ENCODE measurements around the gene KLF13.

KLF13 gene

DNA sequence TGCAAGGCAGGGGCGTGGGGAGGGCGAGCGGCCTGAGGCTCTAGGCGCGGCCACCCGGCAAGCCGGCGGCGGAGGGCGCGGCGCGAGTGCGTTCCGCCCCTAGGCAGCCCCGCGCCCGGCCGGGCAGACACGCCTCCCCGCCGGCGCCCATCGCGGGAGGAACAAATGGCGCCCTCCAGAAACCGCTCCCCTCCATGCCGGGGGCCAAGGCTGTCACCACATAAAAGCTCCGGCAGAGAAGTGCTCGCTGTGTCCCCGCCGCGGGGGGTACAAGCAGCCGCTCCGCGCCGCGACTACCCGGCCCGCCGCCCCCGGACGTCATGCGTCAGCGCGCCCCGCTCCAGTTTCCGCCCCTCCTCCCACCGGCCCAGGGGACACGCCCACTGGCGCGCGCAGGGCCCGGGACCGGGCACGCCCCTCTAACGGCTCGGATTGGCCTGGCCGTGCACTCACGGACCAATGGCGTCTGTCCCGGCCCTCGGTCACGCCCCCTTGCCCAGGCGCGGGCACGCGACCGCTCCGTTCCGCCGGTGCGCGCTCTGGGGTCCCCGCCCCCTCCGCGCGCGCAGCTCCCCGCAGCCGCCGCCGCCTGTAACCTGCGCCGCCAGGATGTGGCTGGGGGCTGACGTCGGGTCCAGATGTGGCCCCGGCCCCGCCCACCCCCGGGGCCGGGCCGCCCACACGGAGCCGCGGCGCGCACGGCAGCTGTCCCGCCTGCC, at the start of gene KLF13:
Gene KLF13, plus strand, starts transcription at position 680 of the 719 bp plus-strand sequence. CDS start 378 bp downstream, outside the sequence.
- peak within 1 kb of the TSS; percentile 80 for H3K27ac ChIP-seq (ENCODE audit: low read depth, low read length)
- peak within 1 kb of the TSS; percentile 84 for H3K4me3 ChIP-seq (ENCODE audit: low read depth, low read length)
- no peaks in the 10 kb centered on the region for H3K36me3 ChIP-seq (ENCODE audit: control insufficient read depth, insufficient read depth, low read length)
- H3K9ac ChIP-seq (ENCODE audit: low read depth, low read length): peak within 1 kb of the TSS; percentile 56; the same call in 1 of the 2 replicates
- peaks cover 11% of the 10 kb centered on the region for H3K4me1 ChIP-seq (ENCODE audit: control insufficient read depth, insufficient read depth, low read length)
- H3K27me3 ChIP-seq (ENCODE audit: control insufficient read depth, insufficient read depth, low read length): peaks cover 11% of the 10 kb centered on the region
- no peaks in the 10 kb centered on the region for H3K9me3 ChIP-seq (ENCODE audit: control insufficient read depth, insufficient read depth, low read length)

DNA sequence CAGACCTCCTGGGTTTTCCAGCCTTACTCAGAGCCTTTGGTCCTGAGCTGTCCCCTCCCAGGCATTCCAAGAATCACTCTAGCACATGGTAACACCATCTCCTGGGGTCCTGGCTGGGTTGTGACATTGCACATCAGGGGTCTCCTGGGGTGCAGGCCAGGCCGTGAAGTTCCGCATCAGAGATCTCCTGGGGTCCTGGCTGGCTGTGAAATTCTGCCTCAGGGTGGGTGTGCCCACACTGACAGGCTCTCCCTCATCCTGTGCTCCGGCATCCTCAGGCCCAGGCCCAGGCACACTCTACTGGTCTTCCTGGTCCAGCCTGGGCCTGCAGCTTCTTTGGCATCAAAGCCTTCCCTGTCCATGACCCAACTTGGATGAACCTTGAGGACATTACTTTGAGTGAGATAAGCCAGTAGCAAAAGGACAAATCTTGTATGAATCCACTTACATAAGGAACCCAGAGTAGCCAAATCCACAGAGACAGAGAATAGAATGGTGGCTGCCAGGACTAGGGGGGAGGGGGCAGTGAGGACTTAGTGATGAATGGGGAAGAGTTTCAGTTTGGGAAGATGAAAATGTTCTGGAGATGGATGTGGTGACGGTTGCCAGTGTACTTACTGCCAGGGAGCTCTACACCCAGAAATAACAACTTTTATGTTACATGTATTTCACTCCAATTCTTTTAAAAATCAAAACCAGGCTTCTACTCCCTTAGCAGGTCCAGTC, 49.1 kb upstream of the KLF13 start:
- H3K4me1 ChIP-seq (ENCODE audit: control insufficient read depth, insufficient read depth, low read length): no peaks in the 10 kb centered on the region
- no peaks in the 10 kb centered on the region for H3K9me3 ChIP-seq (ENCODE audit: control insufficient read depth, insufficient read depth, low read length)
- no peaks in the 10 kb centered on the region for H3K36me3 ChIP-seq (ENCODE audit: control insufficient read depth, insufficient read depth, low read length)
- no peaks in the 10 kb centered on the region for H3K27me3 ChIP-seq (ENCODE audit: control insufficient read depth, insufficient read depth, low read length)
- no peak overlapping the region for H3K9ac ChIP-seq (ENCODE audit: low read depth, low read length)
- no peak overlapping the region for H3K27ac ChIP-seq (ENCODE audit: low read depth, low read length)
- no peak overlapping the region for H3K4me3 ChIP-seq (ENCODE audit: low read depth, low read length)

DNA sequence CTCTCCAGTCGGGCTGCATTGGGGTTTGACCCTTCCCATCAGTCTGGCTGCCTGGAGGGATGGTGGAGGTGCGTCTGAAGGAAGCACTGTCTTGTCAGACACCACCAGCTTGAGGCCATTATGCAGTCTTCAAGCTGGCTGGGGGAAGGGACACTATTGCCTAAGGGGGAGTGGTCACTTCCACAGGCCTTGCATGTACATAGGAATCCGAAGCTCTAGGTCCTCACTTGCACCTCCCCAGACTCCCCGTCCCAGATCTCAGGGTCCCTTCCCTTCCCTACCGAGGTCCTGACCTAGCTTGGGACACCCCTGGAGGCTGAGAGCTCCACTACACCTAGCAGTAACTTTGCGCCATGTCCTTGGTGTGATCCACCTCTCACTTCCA, 48.6 kb upstream of the KLF13 start:
- H3K9ac ChIP-seq (ENCODE audit: low read depth, low read length): no peak overlapping the region
- H3K4me1 ChIP-seq (ENCODE audit: control insufficient read depth, insufficient read depth, low read length): no peaks in the 10 kb centered on the region
- no peaks in the 10 kb centered on the region for H3K27me3 ChIP-seq (ENCODE audit: control insufficient read depth, insufficient read depth, low read length)
- no peak overlapping the region for H3K27ac ChIP-seq (ENCODE audit: low read depth, low read length)
- no peaks in the 10 kb centered on the region for H3K9me3 ChIP-seq (ENCODE audit: control insufficient read depth, insufficient read depth, low read length)
- H3K36me3 ChIP-seq (ENCODE audit: control insufficient read depth, insufficient read depth, low read length): no peaks in the 10 kb centered on the region
- H3K4me3 ChIP-seq (ENCODE audit: low read depth, low read length): no peak overlapping the region

DNA sequence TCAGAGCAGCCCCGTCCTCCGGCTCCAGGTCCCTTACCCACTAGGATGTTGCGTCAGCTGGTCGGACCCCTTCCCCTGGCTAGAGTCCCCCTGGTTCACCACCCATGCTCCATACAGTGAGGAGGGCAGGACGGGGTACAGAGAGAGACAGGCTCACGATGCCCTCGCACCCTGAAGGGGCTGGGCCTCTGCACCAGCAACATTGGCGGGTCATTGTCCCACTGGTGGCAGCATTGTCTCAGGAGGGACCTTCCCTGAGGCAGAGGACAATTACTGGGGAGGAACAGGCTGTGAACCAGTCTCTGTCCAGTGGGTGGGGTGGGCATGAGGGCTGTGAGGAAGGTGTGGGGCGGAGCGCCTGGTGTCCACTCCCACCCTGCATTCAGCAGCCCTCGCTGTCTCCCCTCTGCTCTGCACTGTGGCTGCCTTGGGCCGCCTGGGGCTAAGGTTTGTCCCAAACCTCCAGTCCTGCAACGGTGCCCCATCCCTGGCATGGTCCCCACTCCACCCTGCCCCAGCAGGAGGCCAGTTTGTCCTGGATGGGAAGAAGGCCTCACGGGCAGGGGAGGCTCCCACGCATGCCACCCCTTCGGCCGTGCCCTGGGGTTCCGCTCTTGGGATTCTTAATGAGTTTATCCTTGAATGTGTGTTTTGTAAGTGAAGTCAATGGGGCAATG, 48.0 kb upstream of the KLF13 start:
- Histone ChIP-seq H3K4me3 (ENCODE audit: low read depth, low read length) (no peak overlapping the region), H3K9ac (ENCODE audit: low read depth, low read length) (no peak overlapping the region), H3K9me3 (ENCODE audit: control insufficient read depth, insufficient read depth, low read length) (no peaks in the 10 kb centered on the region), H3K27ac (ENCODE audit: low read depth, low read length) (no peak overlapping the region), H3K36me3 (ENCODE audit: control insufficient read depth, insufficient read depth, low read length) (no peaks in the 10 kb centered on the region), H3K4me1 (ENCODE audit: control insufficient read depth, insufficient read depth, low read length) (no peaks in the 10 kb centered on the region), H3K27me3 (ENCODE audit: control insufficient read depth, insufficient read depth, low read length) (no peaks in the 10 kb centered on the region)

DNA sequence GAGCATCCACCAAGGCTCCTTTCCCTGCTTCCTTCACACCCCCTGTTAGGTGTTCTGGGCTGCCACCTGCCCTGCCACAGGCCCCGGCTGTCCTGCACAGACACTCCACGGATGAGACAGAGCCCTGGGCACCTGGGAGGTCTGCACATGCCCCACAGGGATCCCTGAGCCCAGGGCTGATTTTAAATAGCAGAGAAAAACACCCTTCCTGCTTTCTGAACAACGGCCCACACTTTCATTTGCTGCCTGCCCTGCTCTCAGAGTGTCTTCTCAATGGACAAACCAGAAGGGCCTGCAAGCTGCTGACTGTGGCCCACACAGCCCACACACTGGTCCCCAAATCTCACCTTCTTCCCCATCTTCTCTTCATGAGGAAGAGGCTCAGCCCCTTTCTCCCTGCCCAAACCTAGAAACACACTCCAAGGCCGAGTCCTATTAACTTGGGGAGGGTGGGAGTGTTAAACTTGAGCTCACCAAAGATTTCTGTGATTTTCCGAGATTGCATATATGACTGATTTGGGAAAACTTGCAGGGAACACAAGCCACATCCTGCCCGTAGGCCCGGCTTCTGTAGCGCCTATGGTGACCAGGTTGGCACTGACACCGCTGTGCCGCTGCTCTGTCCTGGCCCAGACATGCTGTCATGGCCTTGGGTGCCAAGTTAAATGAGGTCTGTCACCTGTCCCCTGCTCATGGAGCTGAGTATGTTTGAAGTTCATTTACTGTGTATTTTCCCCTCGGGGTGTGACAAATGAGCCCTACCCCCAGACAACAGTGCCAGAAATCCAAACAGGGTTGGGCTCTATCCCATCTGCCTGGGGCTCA, 47.2 kb upstream of the KLF13 start:
- Histone ChIP-seq H3K27ac (ENCODE audit: low read depth, low read length) (no peak overlapping the region), H3K4me1 (ENCODE audit: control insufficient read depth, insufficient read depth, low read length) (no peaks in the 10 kb centered on the region), H3K27me3 (ENCODE audit: control insufficient read depth, insufficient read depth, low read length) (no peaks in the 10 kb centered on the region), H3K36me3 (ENCODE audit: control insufficient read depth, insufficient read depth, low read length) (no peaks in the 10 kb centered on the region), H3K9ac (ENCODE audit: low read depth, low read length) (no peak overlapping the region), H3K9me3 (ENCODE audit: control insufficient read depth, insufficient read depth, low read length) (no peaks in the 10 kb centered on the region), H3K4me3 (ENCODE audit: low read depth, low read length) (no peak overlapping the region)

DNA sequence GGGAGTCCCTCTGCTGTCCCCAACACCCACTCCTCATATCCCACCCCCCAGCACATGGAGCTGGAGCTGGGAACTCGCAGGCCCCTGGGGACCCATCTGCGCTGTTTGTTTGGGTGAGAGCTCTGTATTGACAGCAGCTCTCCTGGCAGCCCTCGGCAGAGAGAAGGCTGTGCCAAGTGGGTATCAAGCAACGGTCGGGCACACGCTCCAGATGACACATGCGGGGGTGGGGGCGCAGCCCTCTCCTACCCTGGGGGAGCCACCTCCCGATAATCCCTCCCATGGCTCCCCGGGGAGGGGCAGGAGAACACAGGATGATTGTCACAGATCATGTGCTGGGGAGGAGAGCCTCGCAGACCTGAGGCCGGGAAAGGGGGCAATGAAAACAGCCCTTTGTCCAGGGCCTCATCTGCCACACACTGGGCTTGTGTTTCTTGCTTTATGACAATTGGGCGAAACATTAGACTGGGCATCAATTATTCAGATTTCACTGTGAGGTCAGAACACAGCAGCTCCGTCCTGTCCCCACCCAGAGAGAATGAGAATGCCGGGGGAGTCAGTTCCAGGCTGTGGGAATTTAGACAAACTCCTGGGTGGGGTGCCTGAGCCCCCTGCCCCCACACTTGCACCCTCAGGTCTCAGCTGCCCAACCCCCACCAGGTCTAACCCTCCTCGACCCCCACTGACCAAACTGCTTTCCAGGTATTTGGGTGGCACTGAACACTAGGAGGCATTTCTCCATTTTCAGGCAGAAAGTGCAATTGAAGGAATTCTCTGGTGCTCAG, 46.4 kb upstream of the KLF13 start:
- Histone ChIP-seq H3K27ac (ENCODE audit: low read depth, low read length) (no peak overlapping the region), H3K9ac (ENCODE audit: low read depth, low read length) (no peak overlapping the region), H3K4me3 (ENCODE audit: low read depth, low read length) (no peak overlapping the region), H3K27me3 (ENCODE audit: control insufficient read depth, insufficient read depth, low read length) (no peaks in the 10 kb centered on the region), H3K4me1 (ENCODE audit: control insufficient read depth, insufficient read depth, low read length) (no peaks in the 10 kb centered on the region), H3K9me3 (ENCODE audit: control insufficient read depth, insufficient read depth, low read length) (no peaks in the 10 kb centered on the region), H3K36me3 (ENCODE audit: control insufficient read depth, insufficient read depth, low read length) (no peaks in the 10 kb centered on the region)

DNA sequence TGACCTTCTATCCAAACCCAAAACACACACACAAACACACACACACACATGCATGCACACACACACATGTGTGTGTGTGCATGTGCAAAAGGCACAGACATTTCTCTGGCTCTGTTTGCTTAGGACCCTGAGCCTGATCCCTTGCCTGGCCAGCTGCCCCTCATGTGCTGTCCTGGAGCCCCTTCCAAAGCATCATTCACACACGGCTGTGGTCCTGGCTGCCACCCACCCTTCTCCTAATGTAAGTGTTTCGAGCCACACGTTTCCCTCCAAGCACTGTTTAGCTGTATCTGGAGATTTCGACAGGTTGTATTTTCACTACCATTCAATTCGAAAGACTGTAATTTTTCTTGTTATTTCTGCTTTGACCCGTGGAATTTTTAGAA, 45.8 kb upstream of the KLF13 start:
- Histone ChIP-seq H3K9me3 (ENCODE audit: control insufficient read depth, insufficient read depth, low read length) (no peaks in the 10 kb centered on the region), H3K27me3 (ENCODE audit: control insufficient read depth, insufficient read depth, low read length) (no peaks in the 10 kb centered on the region), H3K36me3 (ENCODE audit: control insufficient read depth, insufficient read depth, low read length) (no peaks in the 10 kb centered on the region), H3K9ac (ENCODE audit: low read depth, low read length) (no peak overlapping the region), H3K4me3 (ENCODE audit: low read depth, low read length) (no peak overlapping the region), H3K4me1 (ENCODE audit: control insufficient read depth, insufficient read depth, low read length) (no peaks in the 10 kb centered on the region), H3K27ac (ENCODE audit: low read depth, low read length) (no peak overlapping the region)

DNA sequence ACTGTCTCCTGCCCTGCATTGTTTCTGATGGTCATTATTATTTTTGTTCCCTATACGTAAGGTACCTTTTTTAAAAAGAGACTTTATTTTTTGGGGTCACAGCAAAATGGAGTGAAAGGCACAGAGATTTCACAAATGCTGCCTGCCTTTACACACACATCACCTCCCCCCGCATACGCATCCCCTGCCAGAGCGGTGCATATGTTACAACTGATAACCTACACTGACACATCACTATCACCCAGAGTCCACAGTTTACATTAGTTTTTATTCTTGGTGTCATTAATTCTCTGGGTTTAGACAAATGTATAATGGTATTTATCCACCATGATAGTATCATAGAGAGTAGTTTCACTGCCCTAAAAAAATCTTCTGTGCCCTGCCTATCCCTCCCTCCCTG, 43.6 kb upstream of the KLF13 start:
- H3K27me3 ChIP-seq (ENCODE audit: control insufficient read depth, insufficient read depth, low read length): no peaks in the 10 kb centered on the region
- H3K36me3 ChIP-seq (ENCODE audit: control insufficient read depth, insufficient read depth, low read length): no peaks in the 10 kb centered on the region
- H3K27ac ChIP-seq (ENCODE audit: low read depth, low read length): no peak overlapping the region
- H3K4me1 ChIP-seq (ENCODE audit: control insufficient read depth, insufficient read depth, low read length): no peaks in the 10 kb centered on the region
- no peaks in the 10 kb centered on the region for H3K9me3 ChIP-seq (ENCODE audit: control insufficient read depth, insufficient read depth, low read length)
- H3K4me3 ChIP-seq (ENCODE audit: low read depth, low read length): no peak overlapping the region
- H3K9ac ChIP-seq (ENCODE audit: low read depth, low read length): no peak overlapping the region

DNA sequence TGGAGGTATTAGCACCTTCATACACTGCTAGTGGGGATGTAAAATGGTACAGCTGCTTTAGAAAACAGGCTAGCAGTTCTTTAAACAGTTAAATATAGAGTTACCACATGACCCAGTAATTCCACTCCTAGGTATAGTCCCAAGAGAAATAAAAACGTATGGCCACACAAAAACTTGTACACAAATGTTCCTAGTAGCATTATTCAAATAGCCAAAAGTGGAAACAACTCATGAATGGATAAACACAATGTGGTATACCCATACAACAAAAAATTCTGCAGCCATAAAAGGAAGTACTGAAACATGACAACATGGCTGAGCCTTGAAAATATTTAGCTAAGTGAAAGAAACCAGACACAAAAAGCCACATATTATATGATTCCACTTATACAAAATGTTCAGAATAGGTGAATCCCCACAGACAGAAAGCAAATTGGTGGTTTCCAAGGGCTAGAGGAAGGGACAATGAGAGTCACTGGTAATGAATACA, 40.8 kb upstream of the KLF13 start:
- Histone ChIP-seq H3K4me1 (ENCODE audit: control insufficient read depth, insufficient read depth, low read length) (no peaks in the 10 kb centered on the region), H3K9ac (ENCODE audit: low read depth, low read length) (no peak overlapping the region), H3K4me3 (ENCODE audit: low read depth, low read length) (no peak overlapping the region), H3K27ac (ENCODE audit: low read depth, low read length) (no peak overlapping the region), H3K36me3 (ENCODE audit: control insufficient read depth, insufficient read depth, low read length) (no peaks in the 10 kb centered on the region), H3K9me3 (ENCODE audit: control insufficient read depth, insufficient read depth, low read length) (no peaks in the 10 kb centered on the region), H3K27me3 (ENCODE audit: control insufficient read depth, insufficient read depth, low read length) (no peaks in the 10 kb centered on the region)

DNA sequence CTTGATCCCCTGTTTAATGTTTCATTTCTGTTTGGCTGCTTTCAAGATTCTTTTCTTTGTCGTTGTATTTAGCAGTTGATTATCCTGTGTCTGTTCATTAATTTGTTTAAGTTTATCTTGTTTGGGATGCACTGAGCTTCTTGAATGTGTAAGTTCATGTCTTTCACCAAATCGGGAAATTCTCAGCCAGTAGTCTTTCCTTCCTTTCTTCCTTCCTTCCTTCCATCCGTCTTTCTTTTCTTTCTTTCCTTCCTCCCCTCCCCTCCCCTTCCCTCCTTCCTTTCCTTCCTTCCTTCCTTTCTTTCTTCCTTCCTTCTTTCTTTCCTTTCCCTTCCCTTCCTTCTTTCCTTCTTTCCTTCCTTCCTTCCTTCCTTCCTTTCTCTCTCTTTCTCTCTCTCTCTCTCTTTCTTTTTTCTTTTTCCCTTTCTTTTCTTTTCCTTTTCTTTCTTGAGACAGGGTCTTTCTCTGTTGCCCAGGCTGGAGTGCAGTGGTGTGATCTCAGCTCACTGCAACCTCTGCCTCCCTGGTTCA, 35.5 kb upstream of the KLF13 start:
- Histone ChIP-seq H3K27me3 (ENCODE audit: control insufficient read depth, insufficient read depth, low read length) (no peaks in the 10 kb centered on the region), H3K9me3 (ENCODE audit: control insufficient read depth, insufficient read depth, low read length) (no peaks in the 10 kb centered on the region), H3K9ac (ENCODE audit: low read depth, low read length) (no peak overlapping the region), H3K36me3 (ENCODE audit: control insufficient read depth, insufficient read depth, low read length) (no peaks in the 10 kb centered on the region), H3K4me1 (ENCODE audit: control insufficient read depth, insufficient read depth, low read length) (peaks cover 2% of the 10 kb centered on the region; the same call in 1 of the 2 replicates), H3K4me3 (ENCODE audit: low read depth, low read length) (no peak overlapping the region), H3K27ac (ENCODE audit: low read depth, low read length) (no peak overlapping the region)

Measured in HUES48 (cell line).